ENCODE data around the gene DDR1. TPM values are rescaled to one million over a fixed set of nuclear protein-coding genes. Genes with fewer than 3 reads are reported as not detected.
"Not testable (repeated sequence)": the region's sequence is repeated elsewhere in the genome, so short reads cannot be mapped to it uniquely, and the experiment has no call there.

DDR1 gene
- total RNA-seq, 4 donors from 2014 or later = 2.1 to 74.1 (median 30.3) TPM

DNA sequence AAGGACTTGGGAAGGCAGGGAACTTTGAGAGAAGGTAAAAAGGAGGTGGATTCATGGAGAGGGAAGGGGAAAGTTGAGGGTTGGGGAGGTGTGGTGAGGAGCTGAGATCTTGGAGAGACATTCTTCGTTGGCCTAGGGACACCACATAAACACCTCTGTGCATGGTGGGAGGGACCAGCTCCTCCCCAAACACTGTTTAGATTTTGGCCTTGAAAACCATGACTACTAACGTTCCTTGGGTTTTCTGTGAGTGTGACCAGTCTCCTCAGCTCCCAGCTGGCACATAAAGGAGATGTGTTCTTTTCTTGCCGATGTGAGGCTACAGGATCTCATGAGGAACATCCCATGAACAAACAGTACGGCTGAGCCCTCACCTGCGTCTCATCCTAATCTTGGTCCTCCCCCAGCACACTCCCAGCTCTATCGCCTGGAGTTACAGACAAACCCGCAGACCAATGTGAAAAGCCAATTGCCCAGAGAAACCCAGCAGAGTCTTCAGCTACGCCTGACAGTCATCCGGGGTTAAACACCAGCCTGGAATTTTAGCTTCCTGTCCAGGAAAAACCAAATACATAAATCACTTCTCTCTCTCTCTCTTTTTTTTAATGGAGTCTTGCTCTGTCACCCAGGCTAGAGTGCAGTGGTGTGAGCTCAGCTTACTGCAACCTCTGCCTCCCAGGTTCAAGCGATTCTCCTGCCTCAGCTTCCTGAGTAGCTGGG, 22.0 kb upstream of the DDR1 start:
- H3K4me1 ChIP-seq = no peaks in the 10 kb centered on the region
- H3K4me3 ChIP-seq = no peak overlapping the region
- H3K9me3 ChIP-seq = no peaks in the 10 kb centered on the region
- H3K27me3 ChIP-seq = no peaks in the 10 kb centered on the region
- TF ChIP-seq, protein P1, sequence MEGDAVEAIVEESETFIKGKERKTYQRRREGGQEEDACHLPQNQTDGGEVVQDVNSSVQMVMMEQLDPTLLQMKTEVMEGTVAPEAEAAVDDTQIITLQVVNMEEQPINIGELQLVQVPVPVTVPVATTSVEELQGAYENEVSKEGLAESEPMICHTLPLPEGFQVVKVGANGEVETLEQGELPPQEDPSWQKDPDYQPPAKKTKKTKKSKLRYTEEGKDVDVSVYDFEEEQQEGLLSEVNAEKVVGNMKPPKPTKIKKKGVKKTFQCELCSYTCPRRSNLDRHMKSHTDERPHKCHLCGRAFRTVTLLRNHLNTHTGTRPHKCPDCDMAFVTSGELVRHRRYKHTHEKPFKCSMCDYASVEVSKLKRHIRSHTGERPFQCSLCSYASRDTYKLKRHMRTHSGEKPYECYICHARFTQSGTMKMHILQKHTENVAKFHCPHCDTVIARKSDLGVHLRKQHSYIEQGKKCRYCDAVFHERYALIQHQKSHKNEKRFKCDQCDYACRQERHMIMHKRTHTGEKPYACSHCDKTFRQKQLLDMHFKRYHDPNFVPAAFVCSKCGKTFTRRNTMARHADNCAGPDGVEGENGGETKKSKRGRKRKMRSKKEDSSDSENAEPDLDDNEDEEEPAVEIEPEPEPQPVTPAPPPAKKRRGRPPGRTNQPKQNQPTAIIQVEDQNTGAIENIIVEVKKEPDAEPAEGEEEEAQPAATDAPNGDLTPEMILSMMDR (IDR thresholded peaks at IDR 0.05) = no peak
- no peak for TF ChIP-seq POLR2A (IDR thresholded peaks at IDR 0.05)
- intact Hi-C loops (cut with DNase I; ENCODE audit: low total_unique reads) = no loop called here
- no peak for DNase-seq
- H3K27ac ChIP-seq = no peak overlapping the region
- no peaks in the 10 kb centered on the region for H3K36me3 ChIP-seq

DNA sequence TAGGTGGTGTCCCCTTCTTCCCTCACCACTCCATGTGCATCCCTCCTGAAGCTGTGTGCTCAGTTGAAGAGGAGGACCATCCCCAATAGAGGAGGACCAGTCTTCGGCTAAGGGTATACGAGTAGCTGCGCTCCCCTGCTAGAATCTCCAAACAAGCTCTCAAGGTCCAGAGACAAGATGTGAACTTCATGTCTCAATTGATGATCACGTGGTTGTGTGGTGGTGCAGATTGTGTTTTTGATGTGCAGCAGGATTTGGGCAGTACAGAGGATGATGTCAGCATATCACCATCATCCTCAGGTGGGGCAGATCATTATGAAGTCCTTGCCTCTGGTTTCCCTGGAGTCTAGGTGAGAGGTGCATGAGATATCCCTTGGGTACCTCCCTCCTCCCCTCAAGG, 20.0 kb upstream of the DDR1 start:
- Histone ChIP-seq H3K9me3 (no peaks in the 10 kb centered on the region), H3K27ac (no peak overlapping the region), H3K4me1 (no peaks in the 10 kb centered on the region), H3K4me3 (no peak overlapping the region), H3K27me3 (no peaks in the 10 kb centered on the region), H3K36me3 (no peaks in the 10 kb centered on the region)
- intact Hi-C loops (cut with DNase I; ENCODE audit: low total_unique reads) = no loop called here
- DNase-seq = no peak
- no peak for TF ChIP-seq POLR2A (IDR thresholded peaks at IDR 0.05)
- TF ChIP-seq, protein P1 (IDR thresholded peaks at IDR 0.05) = no peak

DNA sequence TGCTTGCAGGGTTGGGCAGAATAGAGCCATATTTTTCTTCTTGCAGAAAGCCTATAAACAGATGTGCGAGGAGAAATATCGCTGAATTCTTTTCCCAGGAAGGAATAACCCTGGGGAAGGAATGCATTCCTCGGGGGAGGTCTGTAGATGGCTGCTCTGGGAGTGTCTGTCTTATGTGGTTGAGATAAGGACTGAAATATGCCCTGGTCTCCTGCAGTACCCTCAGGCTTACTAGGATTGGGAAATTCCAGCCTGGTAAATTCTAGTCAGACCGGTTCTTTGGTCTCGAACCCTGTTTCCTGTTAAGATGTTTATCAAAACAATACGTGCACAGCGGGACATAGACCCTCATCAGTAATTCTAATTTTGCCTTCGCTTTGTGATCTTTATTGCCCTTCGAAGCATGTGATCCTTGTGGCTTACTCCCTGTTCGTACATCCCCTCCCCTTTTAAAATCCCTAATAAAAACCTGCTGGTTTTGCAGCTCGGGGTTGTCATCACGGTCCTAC, 15.0 kb upstream of the DDR1 start:
- H3K36me3 ChIP-seq; DNase-seq; H3K27me3 ChIP-seq; H3K9me3 ChIP-seq; H3K27ac ChIP-seq; H3K4me1 ChIP-seq; intact Hi-C loops (cut with DNase I; ENCODE audit: low total_unique reads); H3K4me3 ChIP-seq: not testable (repeated sequence)

DNA sequence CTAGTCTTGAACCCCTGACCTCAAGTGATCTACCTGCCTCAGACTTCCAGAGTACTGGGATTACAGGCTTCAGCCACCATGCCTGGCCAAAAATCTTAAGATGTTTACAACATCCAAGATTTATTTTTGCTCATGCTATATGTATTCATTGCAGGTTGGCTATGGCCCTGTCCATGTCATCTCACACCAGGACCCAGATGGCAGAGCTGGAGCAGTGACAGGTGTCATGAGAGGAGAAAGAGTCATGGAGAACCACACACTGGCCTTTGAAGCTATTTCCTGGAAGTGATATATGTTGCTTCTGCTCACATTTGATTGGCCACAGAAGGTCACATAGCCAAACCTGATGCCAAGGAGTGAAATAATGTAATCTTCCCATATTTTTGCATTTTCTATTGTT, 13.8 kb upstream of the DDR1 start:
- H3K4me1 ChIP-seq = no peaks in the 10 kb centered on the region

DNA sequence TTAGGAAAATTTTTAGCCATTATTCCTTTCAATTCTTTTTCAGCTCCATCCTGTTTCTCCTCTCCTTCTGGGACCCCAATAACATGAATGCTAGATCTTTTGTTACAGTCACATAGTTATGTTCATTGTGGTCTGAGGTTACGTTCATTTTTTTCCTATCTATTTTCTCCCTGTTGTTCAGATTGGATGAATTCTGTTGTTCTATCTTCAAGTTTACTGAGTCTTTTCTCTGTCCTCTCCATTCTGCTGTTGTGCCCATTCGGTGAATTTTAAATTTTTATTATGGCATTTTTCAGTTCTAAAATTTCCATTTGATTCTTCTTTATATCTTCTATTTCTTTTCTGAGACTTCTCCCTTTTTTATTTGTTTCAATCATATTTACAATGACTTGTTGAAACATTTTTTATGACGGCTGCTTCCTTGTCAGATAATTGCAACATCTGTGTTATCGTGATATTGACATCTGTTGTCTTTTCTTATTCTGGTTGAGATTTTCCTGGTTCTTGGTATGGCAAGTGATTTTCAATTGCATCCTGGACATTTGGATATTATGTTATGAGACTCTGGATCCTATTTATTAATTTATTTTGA, 12.6 kb upstream of the DDR1 start:
- intact Hi-C loops (cut with DNase I; ENCODE audit: low total_unique reads) = no loop called here
- no peak overlapping the region for H3K27ac ChIP-seq

More for the DNA sequence above, 13.8 kb upstream of the DDR1 start:
- TF ChIP-seq POLR2A (IDR thresholded peaks at IDR 0.05) = no peak
- TF ChIP-seq, protein P1 (IDR thresholded peaks at IDR 0.05) = no peak
- intact Hi-C loops (cut with DNase I; ENCODE audit: low total_unique reads) = no loop called here
- Histone ChIP-seq H3K27me3 (no peaks in the 10 kb centered on the region), H3K4me3 (no peak overlapping the region), H3K27ac (no peak overlapping the region), H3K9me3 (peaks cover 0 to 5% of the 10 kb centered on the region in 2 donors), H3K36me3 (no peaks in the 10 kb centered on the region)
- no peak for DNase-seq

More for the DNA sequence above, 12.6 kb upstream of the DDR1 start:
- DNase-seq = no peak
- H3K36me3 ChIP-seq = no peaks in the 10 kb centered on the region
- no peak for TF ChIP-seq POLR2A (IDR thresholded peaks at IDR 0.05)
- TF ChIP-seq, protein P1 (IDR thresholded peaks at IDR 0.05) = no peak
- no peaks in the 10 kb centered on the region for H3K27me3 ChIP-seq
- no peaks in the 10 kb centered on the region for H3K4me1 ChIP-seq
- peaks cover 0 to 5% of the 10 kb centered on the region in 2 donors for H3K9me3 ChIP-seq
- H3K4me3 ChIP-seq = no peak overlapping the region

All from uterus (tissue), 4 donors.